Measurements from ENCODE around the gene LYRM4. TPM values are rescaled to one million over a fixed set of nuclear protein-coding genes. Genes with fewer than 3 reads are reported as not detected.

Gene LYRM4
- polyA plus RNA-seq, 1 donor (not counting 4 experiments of a cell fraction or from before 2014, with no cell fraction given): 41.1 TPM

DNA sequence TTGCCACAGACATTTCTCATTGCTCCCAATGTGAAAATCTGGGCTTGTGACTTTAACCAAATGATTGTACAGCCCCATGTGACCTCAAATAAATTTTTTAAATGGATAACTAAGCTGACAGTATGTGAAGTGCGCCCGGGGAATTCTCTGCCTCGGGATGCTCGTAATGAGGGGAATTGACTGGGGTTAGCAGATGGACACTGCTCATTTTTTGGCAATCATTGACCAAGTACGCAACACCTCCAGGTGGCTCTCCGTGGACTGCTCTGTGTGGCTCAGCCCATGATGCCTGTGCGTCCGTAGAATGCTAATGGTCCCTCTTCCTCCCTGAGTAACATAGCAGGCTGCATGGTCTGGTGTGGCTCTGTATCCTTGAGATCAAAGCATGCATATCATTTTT, 42.9 kb upstream of the LYRM4 start:
- no peak for FAIRE-seq

GRCh38 chr6:5302995-5303622, 42.4 kb upstream of the LYRM4 start:
- H3K36me3 ChIP-seq (ENCODE audit: control insufficient read depth in 2 of 2, extremely low read depth in 1 of 2, insufficient read depth in 2 of 2, low read length in 2 of 2): no peaks in the 10 kb centered on the region
- H3K4me1 ChIP-seq (ENCODE audit: control insufficient read depth, extremely low read depth, insufficient read depth, low read length): peaks cover 13% of the 10 kb centered on the region
- peak overlapping the region; percentile 19 for H2AFZ ChIP-seq (ENCODE audit: control insufficient read depth, low read length)
- H3K9ac ChIP-seq (ENCODE audit: control insufficient read depth, extremely low read depth, insufficient read depth, low read length): no peak overlapping the region
- dilution Hi-C loops (cut with MboI; ENCODE audit: extremely low pct_ligation_motif_present, low sequenced_read_pairs): no loop called here
- no peak overlapping the region for H3K27ac ChIP-seq (ENCODE audit: control insufficient read depth, insufficient read depth, low read length)
- H3K4me2 ChIP-seq (ENCODE audit: control insufficient read depth, extremely low read depth, insufficient read depth, low read depth, low read length): peak overlapping the region; percentile 23
- TF ChIP-seq, protein P1, sequence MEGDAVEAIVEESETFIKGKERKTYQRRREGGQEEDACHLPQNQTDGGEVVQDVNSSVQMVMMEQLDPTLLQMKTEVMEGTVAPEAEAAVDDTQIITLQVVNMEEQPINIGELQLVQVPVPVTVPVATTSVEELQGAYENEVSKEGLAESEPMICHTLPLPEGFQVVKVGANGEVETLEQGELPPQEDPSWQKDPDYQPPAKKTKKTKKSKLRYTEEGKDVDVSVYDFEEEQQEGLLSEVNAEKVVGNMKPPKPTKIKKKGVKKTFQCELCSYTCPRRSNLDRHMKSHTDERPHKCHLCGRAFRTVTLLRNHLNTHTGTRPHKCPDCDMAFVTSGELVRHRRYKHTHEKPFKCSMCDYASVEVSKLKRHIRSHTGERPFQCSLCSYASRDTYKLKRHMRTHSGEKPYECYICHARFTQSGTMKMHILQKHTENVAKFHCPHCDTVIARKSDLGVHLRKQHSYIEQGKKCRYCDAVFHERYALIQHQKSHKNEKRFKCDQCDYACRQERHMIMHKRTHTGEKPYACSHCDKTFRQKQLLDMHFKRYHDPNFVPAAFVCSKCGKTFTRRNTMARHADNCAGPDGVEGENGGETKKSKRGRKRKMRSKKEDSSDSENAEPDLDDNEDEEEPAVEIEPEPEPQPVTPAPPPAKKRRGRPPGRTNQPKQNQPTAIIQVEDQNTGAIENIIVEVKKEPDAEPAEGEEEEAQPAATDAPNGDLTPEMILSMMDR (optimal IDR thresholded peaks at IDR 0.05 in 1 of 3, IDR thresholded peaks at IDR 0.05 in 1 of 3, conservative IDR thresholded peaks at IDR 0.05 in 1 of 3; ENCODE audit: extremely low read depth in 1 of 3, insufficient read depth in 2 of 3, low read length in 3 of 3): peak; percentile 93 to 98 (median 97)
- no peak for TF ChIP-seq EZH2 (IDR thresholded peaks at IDR 0.05; ENCODE audit: low read length)
- no peaks in the 10 kb centered on the region for H4K20me1 ChIP-seq (ENCODE audit: control insufficient read depth, extremely low read depth, insufficient read depth, low read length)
- H3K79me2 ChIP-seq (ENCODE audit: control insufficient read depth, insufficient read depth, low read length): peaks cover 8% of the 10 kb centered on the region
- no peaks in the 10 kb centered on the region for H3K9me3 ChIP-seq (ENCODE audit: control insufficient read depth, low read depth, low read length)
- H3K9me1 ChIP-seq (ENCODE audit: control insufficient read depth, extremely low read depth, insufficient read depth, low read length): no peaks in the 10 kb centered on the region
- DNase-seq (ENCODE audit: low read depth, low spot score) (peak; percentile 13), FAIRE-seq (peak; percentile 78)
- no peak overlapping the region for H3K4me3 ChIP-seq (ENCODE audit: control insufficient read depth in 2 of 3, extremely low read depth in 1 of 3, insufficient read depth in 2 of 3, low read depth in 1 of 3, low read length in 3 of 3)
- H3K27me3 ChIP-seq (ENCODE audit: control insufficient read depth, extremely low read depth, insufficient read depth, low read length): no peaks in the 10 kb centered on the region

More for the DNA sequence above, 42.9 kb upstream of the LYRM4 start:
- H2AFZ ChIP-seq (ENCODE audit: control insufficient read depth, low read length): peak overlapping the region; percentile 19
- H3K27ac ChIP-seq (ENCODE audit: control insufficient read depth, insufficient read depth, low read length): no peak overlapping the region
- peaks cover 3% of the 10 kb centered on the region for H4K20me1 ChIP-seq (ENCODE audit: control insufficient read depth, extremely low read depth, insufficient read depth, low read length)
- H3K4me1 ChIP-seq (ENCODE audit: control insufficient read depth, extremely low read depth, insufficient read depth, low read length): peaks cover 16% of the 10 kb centered on the region
- H3K4me3 ChIP-seq (ENCODE audit: control insufficient read depth in 2 of 3, extremely low read depth in 1 of 3, insufficient read depth in 2 of 3, low read depth in 1 of 3, low read length in 3 of 3): no peak overlapping the region
- H3K79me2 ChIP-seq (ENCODE audit: control insufficient read depth, insufficient read depth, low read length): peaks cover 8% of the 10 kb centered on the region
- no peaks in the 10 kb centered on the region for H3K27me3 ChIP-seq (ENCODE audit: control insufficient read depth, extremely low read depth, insufficient read depth, low read length)
- no peak overlapping the region for H3K9ac ChIP-seq (ENCODE audit: control insufficient read depth, extremely low read depth, insufficient read depth, low read length)
- DNase-seq (ENCODE audit: low read depth, low spot score): no peak
- peak overlapping the region; percentile 23 for H3K4me2 ChIP-seq (ENCODE audit: control insufficient read depth, extremely low read depth, insufficient read depth, low read depth, low read length)
- TF ChIP-seq, protein P1 (optimal IDR thresholded peaks at IDR 0.05 in 1 of 3, IDR thresholded peaks at IDR 0.05 in 1 of 3, conservative IDR thresholded peaks at IDR 0.05 in 1 of 3; ENCODE audit: extremely low read depth in 1 of 3, insufficient read depth in 2 of 3, low read length in 3 of 3): no peak
- no peak for TF ChIP-seq EZH2 (IDR thresholded peaks at IDR 0.05; ENCODE audit: low read length)
- H3K36me3 ChIP-seq (ENCODE audit: control insufficient read depth in 2 of 2, extremely low read depth in 1 of 2, insufficient read depth in 2 of 2, low read length in 2 of 2): no peaks in the 10 kb centered on the region
- dilution Hi-C loops (cut with MboI; ENCODE audit: extremely low pct_ligation_motif_present, low sequenced_read_pairs): no loop called here
- no peaks in the 10 kb centered on the region for H3K9me1 ChIP-seq (ENCODE audit: control insufficient read depth, extremely low read depth, insufficient read depth, low read length)
- H3K9me3 ChIP-seq (ENCODE audit: control insufficient read depth, low read depth, low read length): no peaks in the 10 kb centered on the region
